A549 (cell line): ENCODE results near the gene PPP5C.

Experiments used
- EHF ChIP-seq: fragments of 250-450 bp; sonication (Bioruptor Pico); IDR thresholded peaks from 2 replicates; pipeline ENCODE4 v1.5.0; 2020; ENCODE audit warnings: mild to moderate bottlenecking
- FOSL2 ChIP-seq, 2 experiments: fragments of 450-650 bp in 1 of 2; fragments of >200 bp in 1 of 2; sonication (Bioruptor Twin) in 1 of 2; formaldehyde crosslinking; IDR thresholded peaks; 2 replicates each; pipeline versions ENCODE4 v1.5.0 to v1.6.1; 2016 to 2020; ENCODE audit warnings: mild to moderate bottlenecking in 1 of 2, moderate library complexity in 1 of 2
- JUNB ChIP-seq: fragments of >200 bp; sonication (Bioruptor Twin); formaldehyde crosslinking; IDR thresholded peaks from 2 replicates; pipeline ENCODE4 v1.6.1; 2016
- POLR2A ChIP-seq: IDR thresholded peaks from 2 replicates; pipeline ENCODE4 v1.6.1; 2012; ENCODE audit warnings: mild to moderate bottlenecking, low read length
- TF ChIP-seq, protein P1 (sequence below): fragments of >200 bp; sonication (Bioruptor Twin); formaldehyde crosslinking; IDR thresholded peaks from 3 replicates; pipeline ENCODE4 v1.5.1; 2016

DNA sequence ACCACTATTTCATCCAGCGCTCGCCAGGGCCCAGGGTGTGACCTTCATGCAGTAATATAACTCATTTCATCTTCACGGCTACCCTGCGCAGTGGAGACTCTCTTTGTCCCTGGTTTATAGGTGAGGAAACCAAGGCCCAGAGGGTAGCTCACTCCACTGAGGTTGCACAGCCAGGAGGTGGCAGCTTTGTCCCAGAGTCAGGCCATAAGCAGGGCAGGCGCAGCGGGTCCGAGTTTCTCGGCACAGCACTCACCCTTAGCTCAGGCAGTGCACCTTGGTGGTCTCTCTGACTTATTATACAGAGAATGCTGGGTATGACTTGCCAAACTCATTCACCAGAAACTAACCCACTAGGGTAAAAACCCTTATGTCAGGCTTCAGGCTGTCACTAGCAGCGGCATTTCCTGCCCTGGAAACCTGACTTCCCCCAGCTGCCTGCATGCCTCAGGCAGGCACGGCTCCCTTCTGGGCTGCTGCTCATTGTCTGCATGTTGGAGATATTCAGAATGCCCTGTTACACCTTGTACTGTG lies 24.5 kb downstream of the PPP5C start:
- TF ChIP-seq FOSL2 (IDR thresholded peaks at IDR 0.05) (no peak), FOSL2 (CRISPR knock-in tag; IDR thresholded peaks at IDR 0.05) (no peak), EHF (CRISPR knock-in tag) (no peak), JUNB (no peak), POLR2A (no peak)
- TF ChIP-seq, protein P1, sequence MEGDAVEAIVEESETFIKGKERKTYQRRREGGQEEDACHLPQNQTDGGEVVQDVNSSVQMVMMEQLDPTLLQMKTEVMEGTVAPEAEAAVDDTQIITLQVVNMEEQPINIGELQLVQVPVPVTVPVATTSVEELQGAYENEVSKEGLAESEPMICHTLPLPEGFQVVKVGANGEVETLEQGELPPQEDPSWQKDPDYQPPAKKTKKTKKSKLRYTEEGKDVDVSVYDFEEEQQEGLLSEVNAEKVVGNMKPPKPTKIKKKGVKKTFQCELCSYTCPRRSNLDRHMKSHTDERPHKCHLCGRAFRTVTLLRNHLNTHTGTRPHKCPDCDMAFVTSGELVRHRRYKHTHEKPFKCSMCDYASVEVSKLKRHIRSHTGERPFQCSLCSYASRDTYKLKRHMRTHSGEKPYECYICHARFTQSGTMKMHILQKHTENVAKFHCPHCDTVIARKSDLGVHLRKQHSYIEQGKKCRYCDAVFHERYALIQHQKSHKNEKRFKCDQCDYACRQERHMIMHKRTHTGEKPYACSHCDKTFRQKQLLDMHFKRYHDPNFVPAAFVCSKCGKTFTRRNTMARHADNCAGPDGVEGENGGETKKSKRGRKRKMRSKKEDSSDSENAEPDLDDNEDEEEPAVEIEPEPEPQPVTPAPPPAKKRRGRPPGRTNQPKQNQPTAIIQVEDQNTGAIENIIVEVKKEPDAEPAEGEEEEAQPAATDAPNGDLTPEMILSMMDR, result no peak
